ENCODE data around the gene AKAP8L. TPM values are rescaled to one million over a fixed set of nuclear protein-coding genes. Genes with fewer than 3 reads are reported as not detected.

Gene AKAP8L
- total RNA-seq, 1 donor, result 69.5 TPM

DNA sequence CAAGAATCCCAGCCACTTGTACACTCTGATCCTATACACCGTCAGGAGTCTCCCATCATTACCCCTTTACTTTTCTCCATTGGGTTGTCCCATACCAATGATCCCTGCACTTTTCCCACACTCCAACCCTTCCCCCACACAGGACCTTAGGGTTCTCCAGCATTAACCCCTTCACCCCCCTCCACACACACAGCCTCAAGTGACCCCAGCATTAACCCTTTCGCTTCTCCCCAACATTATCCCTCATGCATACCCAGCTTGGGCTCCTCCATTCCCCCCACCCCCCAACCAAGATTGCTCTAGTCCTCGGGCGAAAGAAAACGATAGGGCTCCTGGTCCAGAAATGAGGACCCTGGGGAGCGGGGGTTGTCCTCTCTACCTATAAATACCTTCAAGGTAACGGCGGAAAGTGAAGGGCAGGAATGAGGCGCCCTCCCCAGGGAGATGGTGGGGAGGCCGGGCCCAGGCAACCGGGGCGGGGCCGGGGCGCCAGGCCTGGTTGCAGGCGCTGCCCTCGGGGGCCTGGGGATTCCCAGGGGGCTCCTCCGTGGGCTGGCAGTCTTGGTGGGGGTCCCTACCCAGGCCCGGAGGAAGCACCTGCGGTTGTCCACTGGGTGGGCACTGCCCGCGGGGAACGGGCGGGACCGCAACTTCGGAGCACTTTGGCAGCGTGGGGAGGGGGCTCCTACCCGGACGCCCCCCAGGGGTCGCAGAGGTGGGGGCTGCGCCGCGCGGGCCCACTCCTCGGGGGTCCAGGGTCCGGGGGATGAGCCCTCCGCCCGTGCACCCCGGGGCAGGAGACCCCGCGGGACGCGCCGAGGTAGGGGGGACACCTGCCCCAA, 30.2 kb upstream of the AKAP8L start:
- Histone ChIP-seq H4K20me1 (ENCODE audit: insufficient read depth, low read length) (peaks cover 3% of the 10 kb centered on the region), H3K27ac (ENCODE audit: low read depth, low read length) (no peak overlapping the region), H3K4me1 (ENCODE audit: insufficient read depth, low read length) (peaks cover 11% of the 10 kb centered on the region), H3K27me3 (ENCODE audit: insufficient read depth, low read length) (no peaks in the 10 kb centered on the region), H2AFZ (ENCODE audit: low read length) (peak overlapping the region; percentile 65), H3K36me3 (ENCODE audit: insufficient read depth, low read length) (no peaks in the 10 kb centered on the region), H3K9me3 (ENCODE audit: low read depth, low read length) (no peaks in the 10 kb centered on the region), H3K79me2 (ENCODE audit: insufficient read depth, low read length) (no peaks in the 10 kb centered on the region), H3K4me3 (ENCODE audit: insufficient read depth, low read length) (peak overlapping the region; percentile 71), H3K4me2 (ENCODE audit: insufficient read depth, low read length) (peak overlapping the region; percentile 78)
- TF ChIP-seq, protein P1, sequence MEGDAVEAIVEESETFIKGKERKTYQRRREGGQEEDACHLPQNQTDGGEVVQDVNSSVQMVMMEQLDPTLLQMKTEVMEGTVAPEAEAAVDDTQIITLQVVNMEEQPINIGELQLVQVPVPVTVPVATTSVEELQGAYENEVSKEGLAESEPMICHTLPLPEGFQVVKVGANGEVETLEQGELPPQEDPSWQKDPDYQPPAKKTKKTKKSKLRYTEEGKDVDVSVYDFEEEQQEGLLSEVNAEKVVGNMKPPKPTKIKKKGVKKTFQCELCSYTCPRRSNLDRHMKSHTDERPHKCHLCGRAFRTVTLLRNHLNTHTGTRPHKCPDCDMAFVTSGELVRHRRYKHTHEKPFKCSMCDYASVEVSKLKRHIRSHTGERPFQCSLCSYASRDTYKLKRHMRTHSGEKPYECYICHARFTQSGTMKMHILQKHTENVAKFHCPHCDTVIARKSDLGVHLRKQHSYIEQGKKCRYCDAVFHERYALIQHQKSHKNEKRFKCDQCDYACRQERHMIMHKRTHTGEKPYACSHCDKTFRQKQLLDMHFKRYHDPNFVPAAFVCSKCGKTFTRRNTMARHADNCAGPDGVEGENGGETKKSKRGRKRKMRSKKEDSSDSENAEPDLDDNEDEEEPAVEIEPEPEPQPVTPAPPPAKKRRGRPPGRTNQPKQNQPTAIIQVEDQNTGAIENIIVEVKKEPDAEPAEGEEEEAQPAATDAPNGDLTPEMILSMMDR (IDR thresholded peaks at IDR 0.05; ENCODE audit: extremely low read depth, low read depth, low read length), result no peak
- DNase-seq (ENCODE audit: insufficient read length, low spot score, missing footprints), result peak; percentile 95

DNA sequence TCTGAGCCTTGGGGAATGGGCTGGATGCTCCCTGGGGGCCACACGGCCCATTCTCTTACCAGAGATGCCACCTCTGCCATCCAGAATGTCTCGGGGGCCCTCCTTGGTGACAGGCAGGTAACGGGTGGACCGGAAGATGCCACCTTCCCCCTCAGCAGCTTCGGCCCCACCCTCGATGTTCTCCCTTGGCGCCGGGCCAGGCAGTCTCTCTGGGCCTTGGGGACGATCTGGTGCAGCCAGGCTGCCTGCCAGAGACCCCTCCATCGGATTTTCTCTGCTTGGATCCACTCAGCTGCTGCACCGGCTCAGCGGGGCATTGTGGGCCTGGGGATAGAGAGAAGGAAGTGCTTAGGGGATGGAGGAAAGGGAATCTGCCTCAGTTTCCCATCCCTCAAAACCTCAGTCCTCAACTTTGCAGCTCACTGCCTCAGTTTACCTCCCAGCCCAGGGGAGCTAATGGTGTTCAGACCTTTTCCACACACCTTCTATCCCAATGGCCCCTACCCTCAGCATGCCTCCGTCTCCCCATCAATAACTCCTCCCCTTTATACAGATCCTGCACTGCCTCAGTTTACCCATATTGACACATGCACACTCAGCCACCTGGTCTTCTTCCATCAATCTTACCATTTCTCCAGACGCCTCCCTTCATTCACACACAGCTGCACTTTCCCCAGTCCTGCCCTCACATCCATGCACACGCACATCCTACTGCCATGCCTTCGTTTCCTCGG, 29.4 kb upstream of the AKAP8L start:
- Histone ChIP-seq H2AFZ (ENCODE audit: low read length) (no peak overlapping the region), H3K27me3 (ENCODE audit: insufficient read depth, low read length) (no peaks in the 10 kb centered on the region), H3K4me1 (ENCODE audit: insufficient read depth, low read length) (peaks cover 11% of the 10 kb centered on the region), H3K9me3 (ENCODE audit: low read depth, low read length) (no peaks in the 10 kb centered on the region), H3K36me3 (ENCODE audit: insufficient read depth, low read length) (no peaks in the 10 kb centered on the region), H3K79me2 (ENCODE audit: insufficient read depth, low read length) (no peaks in the 10 kb centered on the region), H3K27ac (ENCODE audit: low read depth, low read length) (no peak overlapping the region), H4K20me1 (ENCODE audit: insufficient read depth, low read length) (peaks cover 3% of the 10 kb centered on the region), H3K4me3 (ENCODE audit: insufficient read depth, low read length) (no peak overlapping the region), H3K4me2 (ENCODE audit: insufficient read depth, low read length) (peak overlapping the region; percentile 78)
- DNase-seq (ENCODE audit: insufficient read length, low spot score, missing footprints), result no peak
- TF ChIP-seq, protein P1 (IDR thresholded peaks at IDR 0.05; ENCODE audit: extremely low read depth, low read depth, low read length), result no peak

DNA sequence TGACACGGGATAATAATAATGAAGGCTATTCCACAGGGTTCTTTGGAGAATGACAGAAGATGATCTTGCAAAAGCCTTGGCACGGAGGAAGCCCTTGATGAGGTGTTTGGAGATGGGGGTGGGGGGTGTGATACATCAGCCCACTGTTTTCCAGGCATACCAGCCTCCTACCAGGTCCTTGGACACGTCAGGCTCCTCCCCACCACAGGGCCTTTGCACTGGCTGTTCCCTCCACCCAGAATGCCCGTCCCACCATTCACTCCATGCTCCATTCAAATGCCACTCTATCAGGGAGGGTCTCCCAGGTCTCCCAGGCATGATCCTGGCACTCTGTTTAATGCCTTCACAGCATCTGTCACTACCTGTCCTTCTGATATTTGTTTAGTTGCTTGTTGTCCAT, 28.3 kb upstream of the AKAP8L start:
- H2AFZ ChIP-seq (ENCODE audit: low read length), result no peak overlapping the region
- no peak overlapping the region for H3K27ac ChIP-seq (ENCODE audit: low read depth, low read length)
- peaks cover 3% of the 10 kb centered on the region for H4K20me1 ChIP-seq (ENCODE audit: insufficient read depth, low read length)
- TF ChIP-seq, protein P1 (IDR thresholded peaks at IDR 0.05; ENCODE audit: extremely low read depth, low read depth, low read length), result no peak
- no peak overlapping the region for H3K4me3 ChIP-seq (ENCODE audit: insufficient read depth, low read length)
- H3K9me3 ChIP-seq (ENCODE audit: low read depth, low read length), result no peaks in the 10 kb centered on the region
- H3K4me1 ChIP-seq (ENCODE audit: insufficient read depth, low read length), result peaks cover 5% of the 10 kb centered on the region
- no peak overlapping the region for H3K4me2 ChIP-seq (ENCODE audit: insufficient read depth, low read length)
- H3K36me3 ChIP-seq (ENCODE audit: insufficient read depth, low read length), result no peaks in the 10 kb centered on the region
- H3K27me3 ChIP-seq (ENCODE audit: insufficient read depth, low read length), result no peaks in the 10 kb centered on the region
- H3K79me2 ChIP-seq (ENCODE audit: insufficient read depth, low read length), result no peaks in the 10 kb centered on the region
- no peak for DNase-seq (ENCODE audit: insufficient read length, low spot score, missing footprints)

DNA sequence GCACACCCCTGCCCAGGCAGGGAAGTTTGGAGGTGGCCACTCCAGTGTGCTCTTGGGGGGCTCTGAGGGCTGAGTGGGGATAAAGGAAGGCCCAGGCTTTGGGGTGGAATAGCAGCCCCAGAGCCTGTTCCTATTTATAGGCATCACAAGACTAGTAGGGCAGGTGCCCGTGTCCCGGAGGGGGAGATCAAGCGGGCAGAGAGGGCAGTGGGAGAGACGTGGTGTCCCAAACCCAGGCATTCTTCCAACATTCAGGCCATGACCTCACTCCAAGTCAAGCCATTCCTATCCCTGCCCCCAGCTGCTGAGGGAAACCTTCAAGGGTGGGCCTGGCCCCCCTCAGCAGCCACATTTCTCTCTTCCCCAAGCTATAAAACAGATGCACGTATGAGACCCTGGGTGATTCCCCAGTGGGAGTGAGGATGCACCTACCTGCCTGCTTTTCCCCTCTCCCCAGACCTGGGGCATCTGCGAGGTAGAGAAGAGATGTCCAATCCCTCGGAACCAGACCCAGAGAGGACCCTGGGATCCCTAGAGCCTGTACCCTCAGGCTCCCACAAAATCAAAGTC, 27.1 kb upstream of the AKAP8L start:
- Histone ChIP-seq H2AFZ (ENCODE audit: low read length) (no peak overlapping the region), H3K27ac (ENCODE audit: low read depth, low read length) (no peak overlapping the region), H4K20me1 (ENCODE audit: insufficient read depth, low read length) (peaks cover 3% of the 10 kb centered on the region), H3K4me3 (ENCODE audit: insufficient read depth, low read length) (no peak overlapping the region), H3K9me3 (ENCODE audit: low read depth, low read length) (no peaks in the 10 kb centered on the region), H3K4me1 (ENCODE audit: insufficient read depth, low read length) (peaks cover 5% of the 10 kb centered on the region), H3K36me3 (ENCODE audit: insufficient read depth, low read length) (no peaks in the 10 kb centered on the region), H3K27me3 (ENCODE audit: insufficient read depth, low read length) (no peaks in the 10 kb centered on the region), H3K79me2 (ENCODE audit: insufficient read depth, low read length) (no peaks in the 10 kb centered on the region), H3K4me2 (ENCODE audit: insufficient read depth, low read length) (no peak overlapping the region)
- TF ChIP-seq, protein P1 (IDR thresholded peaks at IDR 0.05; ENCODE audit: extremely low read depth, low read depth, low read length), result no peak
- peak; percentile 88 for DNase-seq (ENCODE audit: insufficient read length, low spot score, missing footprints)
